B cell (primary cell): Measurements from ENCODE around the gene MBP.

Source experiments
- EZH2 ChIP-seq: IDR thresholded peaks from 2 replicates; pipeline ENCODE4 v1.6.1; 2012; ENCODE audit warnings: borderline replicate concordance, low read depth, mild to moderate bottlenecking, moderate library complexity, low read length; ENCODE audit not compliant: insufficient read depth, poor library complexity, severe bottlenecking
- TF ChIP-seq, protein P1 (sequence below): fragments of 200-600 bp; IDR thresholded peaks from one replicate; pipeline ENCODE4 v1.8.0; 2022; ENCODE audit warnings: antibody characterized with exemption, mild to moderate bottlenecking

DNA sequence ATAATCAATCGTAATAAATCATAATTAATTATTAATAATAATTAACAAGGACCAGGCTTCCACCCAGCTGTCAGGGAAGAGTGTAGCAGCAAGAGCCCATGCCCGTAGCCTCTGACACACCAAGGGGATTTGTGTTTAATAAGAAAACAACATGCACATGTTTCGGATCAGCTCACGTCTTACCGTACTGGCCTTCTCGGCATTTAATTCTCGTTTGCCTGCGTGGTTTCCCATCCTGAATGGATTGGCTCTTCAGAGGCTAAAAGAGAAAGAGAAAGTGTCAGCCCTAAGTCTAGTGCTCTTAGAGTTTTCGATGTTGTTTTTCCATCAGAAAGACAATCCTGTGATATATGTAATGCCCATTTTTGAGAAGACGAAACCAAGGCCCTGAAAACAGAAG is 27.6 kb downstream of the MBP start:
- TF ChIP-seq, protein P1, sequence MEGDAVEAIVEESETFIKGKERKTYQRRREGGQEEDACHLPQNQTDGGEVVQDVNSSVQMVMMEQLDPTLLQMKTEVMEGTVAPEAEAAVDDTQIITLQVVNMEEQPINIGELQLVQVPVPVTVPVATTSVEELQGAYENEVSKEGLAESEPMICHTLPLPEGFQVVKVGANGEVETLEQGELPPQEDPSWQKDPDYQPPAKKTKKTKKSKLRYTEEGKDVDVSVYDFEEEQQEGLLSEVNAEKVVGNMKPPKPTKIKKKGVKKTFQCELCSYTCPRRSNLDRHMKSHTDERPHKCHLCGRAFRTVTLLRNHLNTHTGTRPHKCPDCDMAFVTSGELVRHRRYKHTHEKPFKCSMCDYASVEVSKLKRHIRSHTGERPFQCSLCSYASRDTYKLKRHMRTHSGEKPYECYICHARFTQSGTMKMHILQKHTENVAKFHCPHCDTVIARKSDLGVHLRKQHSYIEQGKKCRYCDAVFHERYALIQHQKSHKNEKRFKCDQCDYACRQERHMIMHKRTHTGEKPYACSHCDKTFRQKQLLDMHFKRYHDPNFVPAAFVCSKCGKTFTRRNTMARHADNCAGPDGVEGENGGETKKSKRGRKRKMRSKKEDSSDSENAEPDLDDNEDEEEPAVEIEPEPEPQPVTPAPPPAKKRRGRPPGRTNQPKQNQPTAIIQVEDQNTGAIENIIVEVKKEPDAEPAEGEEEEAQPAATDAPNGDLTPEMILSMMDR: no peak
- no peak for TF ChIP-seq EZH2
